Stimulated activated CD8-positive, alpha-beta memory T cell treated with anti-CD3 and anti-CD28 coated beads, Interleukin-15, amount 100 ng/mL, for 48 hours (primary cell): Measurements from ENCODE around the gene FILIP1L.

Experiments
- DNase-seq, 2 donors: peaks; one replicate each; pipeline ENCODE4 v3.0.0-alpha.2; 2020; ENCODE audit warnings: low read depth in 2 of 2

Gene FILIP1L

GRCh38 chr3:100042166-100042981 lies 71.9 kb downstream of the FILIP1L start:
- DNase-seq: no peak

- no peak for DNase-seq
These were observed 73.0 kb downstream of the FILIP1L start for GRCh38 chr3:100041328-100041749.

- DNase-seq: no peak
These were observed 73.7 kb downstream of the FILIP1L start for GRCh38 chr3:100040451-100041225.

- DNase-seq: no peak
These were observed 75.2 kb downstream of the FILIP1L start for GRCh38 chr3:100039075-100039474.

- DNase-seq: no peak
These were observed 80.3 kb downstream of the FILIP1L start for GRCh38 chr3:100033903-100034471.

GRCh38 chr3:100033184-100033583 lies 81.1 kb downstream of the FILIP1L start:
- no peak for DNase-seq

- no peak for DNase-seq
These were observed 82.1 kb downstream of the FILIP1L start for GRCh38 chr3:100032243-100032642.

GRCh38 chr3:100030914-100031425 lies 83.3 kb downstream of the FILIP1L start:
- no peak for DNase-seq

- no peak for DNase-seq
These were observed 84.0 kb downstream of the FILIP1L start for GRCh38 chr3:100030346-100030745.

- no peak for DNase-seq
These were observed 84.6 kb downstream of the FILIP1L start for GRCh38 chr3:100029689-100030088.

GRCh38 chr3:100029052-100029451 lies 85.2 kb downstream of the FILIP1L start:
- no peak for DNase-seq

- no peak for DNase-seq
These were observed 87.0 kb downstream of the FILIP1L start for GRCh38 chr3:100027321-100027720.

- DNase-seq: no peak
These were observed 89.6 kb downstream of the FILIP1L start for GRCh38 chr3:100024520-100025303.

GRCh38 chr3:100023595-100023994 lies 90.7 kb downstream of the FILIP1L start:
- no peak for DNase-seq

- no peak for DNase-seq
These were observed 91.2 kb downstream of the FILIP1L start for GRCh38 chr3:100023150-100023549.

GRCh38 chr3:100022506-100022905 lies 91.8 kb downstream of the FILIP1L start:
- DNase-seq: no peak

GRCh38 chr3:100020876-100021644 lies 93.2 kb downstream of the FILIP1L start:
- no peak for DNase-seq

GRCh38 chr3:100019719-100020118 lies 94.6 kb downstream of the FILIP1L start:
- DNase-seq: no peak

GRCh38 chr3:100018806-100019205 lies 95.5 kb downstream of the FILIP1L start:
- no peak for DNase-seq

GRCh38 chr3:100010087-100010417 lies 104.2 kb downstream of the FILIP1L start:
- no peak for DNase-seq
